HCT116 (cell line): Measurements from ENCODE around the gene TTLL11. TPM values are rescaled to one million over a fixed set of nuclear protein-coding genes. Genes with fewer than 3 reads are reported as not detected.

ENCODE experiments used
- ATAC-seq: fragments of 200-7000 bp; cut with Tn5 transposase; 2 replicates; pipeline ENCODE4 v1.9.1; 2020; ENCODE audit warnings: mild to moderate bottlenecking, moderate library complexity
- BruUV-seq: library from RNA; stranded (reverse); fragments of 400-500 nt; replicated peaks from 2 replicates; lab custom pipeline; 2021; lab: Mats Ljungman, UMichigan
- CTCF ChIA-PET: fragments of 300-600 bp; sonication (Branson Sonifier 250); formaldehyde crosslinking; loops from one replicate; lab custom pipeline; 2021; ENCODE audit warnings: antibody characterized with exemption; lab: Charles Lee
- POLR2A ChIA-PET: fragments of 300-600, 350-600 bp; sonication (Branson Sonifier 250); formaldehyde crosslinking; loops from one replicate; lab custom pipeline; 2021; ENCODE audit warnings: antibody characterized with exemption; lab: Charles Lee
- RAD21 ChIA-PET, 2 experiments: fragments of 300-600 bp; sonication (Branson Sonifier 250); formaldehyde crosslinking; loops; one replicate each; lab custom pipeline; 2023; ENCODE audit warnings: low total read pairs in 2 of 2; ENCODE audit not compliant: uncharacterized antibody in 2 of 2, unreplicated experiment in 2 of 2, low non-redundant PET in 1 of 2; lab: Charles Lee
- DNase-seq: peaks from one replicate; pipeline ENCODE4 v3.0.0-alpha.2; 2010; ENCODE audit warnings: low read depth, low spot score
- H2AFZ ChIP-seq: fragments of 200-600 bp; shearing (Covaris generic), sonication (generic); 2 replicates; pipeline ENCODE4 v1.6.1; 2017; ENCODE audit warnings: low read depth, mixed run types, mixed read lengths, antibody characterized with exemption, low read length; ENCODE audit not compliant: poor library complexity, severe bottlenecking
- H3K27ac ChIP-seq: 2 replicates; pipeline ENCODE4 v1.5.1; 2012; ENCODE audit warnings: low read depth, low read length
- H3K27me3 ChIP-seq: fragments of 200-600 bp; sonication (generic); 2 replicates; pipeline ENCODE4 v1.6.1; 2016; ENCODE audit warnings: mixed run types, low read length, mixed read lengths; ENCODE audit not compliant: insufficient read depth
- H3K36me3 ChIP-seq, 2 experiments: fragments of 200-500 bp in 1 of 2; fragments of 200-600 bp in 1 of 2; sonication (Bioruptor generic) in 1 of 2; sonication (generic) in 1 of 2; 2 replicates each; pipeline versions ENCODE4 v1.5.1 to v1.6.1; 2014 to 2016; ENCODE audit warnings: low read length in 2 of 2, inconsistent platforms in 1 of 2, mixed read lengths in 1 of 2, mixed run types in 1 of 2; ENCODE audit not compliant: insufficient read depth in 2 of 2, control insufficient read depth in 1 of 2
- H3K4me1 ChIP-seq, 2 experiments: fragments of 200-600 bp in 1 of 2; sonication (generic) in 1 of 2; 2 replicates each; pipeline versions ENCODE4 v1.5.1 to v1.6.1; 2012 to 2017; ENCODE audit warnings: low read length in 2 of 2, inconsistent platforms in 1 of 2, mild to moderate bottlenecking in 1 of 2, mixed read lengths in 1 of 2, mixed run types in 1 of 2, moderate library complexity in 1 of 2; ENCODE audit not compliant: insufficient read depth in 2 of 2, control insufficient read depth in 1 of 2
- H3K4me2 ChIP-seq: fragments of 200-600 bp; sonication (generic); 2 replicates; pipeline ENCODE4 v1.6.1; 2017; ENCODE audit warnings: mixed run types, low read length, mixed read lengths
- H3K4me3 ChIP-seq, 2 experiments: fragments of 200-600 bp in 1 of 2; sonication (generic) in 1 of 2; replicated peaks in 1 of 2; 2 replicates each; pipeline ENCODE4 v1.5.1; 2011 to 2016; ENCODE audit warnings: low read length in 2 of 2, control low read depth in 1 of 2, low read depth in 1 of 2, mild to moderate bottlenecking in 1 of 2, mixed read lengths in 1 of 2, mixed run types in 1 of 2
- H3K79me2 ChIP-seq: fragments of 200-600 bp; sonication (generic); 2 replicates; pipeline ENCODE4 v1.6.1; 2017; ENCODE audit warnings: mild to moderate bottlenecking, mixed run types, low read length, moderate library complexity, mixed read lengths; ENCODE audit not compliant: insufficient read depth
- H3K9ac ChIP-seq: fragments of 200-600 bp; sonication (generic); 2 replicates; pipeline ENCODE4 v1.6.1; 2016; ENCODE audit warnings: low read length, mixed read lengths
- H3K9me2 ChIP-seq: fragments of 200-600 bp; sonication (generic), shearing (Covaris generic); 2 replicates; pipeline ENCODE4 v1.6.1; 2017; ENCODE audit warnings: mixed run types, mild to moderate bottlenecking, moderate library complexity; ENCODE audit not compliant: insufficient read depth
- H3K9me3 ChIP-seq, 2 experiments: fragments of 200-500 bp in 1 of 2; fragments of 200-600 bp in 1 of 2; sonication (Bioruptor generic) in 1 of 2; sonication (generic) in 1 of 2; 2 replicates each; pipeline ENCODE4 v1.6.1; 2014 to 2017; ENCODE audit warnings: low read length in 2 of 2, mixed read lengths in 2 of 2, inconsistent platforms in 1 of 2, low read depth in 1 of 2, mild to moderate bottlenecking in 1 of 2, mixed run types in 1 of 2, moderate library complexity in 1 of 2; ENCODE audit not compliant: control insufficient read depth in 1 of 2, insufficient read depth in 1 of 2
- H4K20me1 ChIP-seq: fragments of 200-600 bp; sonication (generic), shearing (Covaris generic); 2 replicates; pipeline ENCODE4 v1.6.1; 2017; ENCODE audit warnings: mixed run types, mild to moderate bottlenecking, moderate library complexity; ENCODE audit not compliant: insufficient read depth
- EGR1 ChIP-seq: IDR thresholded peaks from 2 replicates; pipeline ENCODE4 v1.6.1; 2012; ENCODE audit warnings: low read depth
- EZH2 ChIP-seq: fragments of 200-600 bp; sonication (generic); IDR thresholded peaks from 2 replicates; pipeline ENCODE4 v1.6.1; 2017; ENCODE audit warnings: antibody characterized with exemption, mixed run types
- EZH2phosphoT487 ChIP-seq: fragments of 200-600 bp; IDR thresholded peaks from 2 replicates; pipeline ENCODE4 v1.6.1; 2018; ENCODE audit warnings: antibody characterized with exemption, borderline replicate concordance
- POLR2A ChIP-seq: IDR thresholded peaks from 2 replicates; pipeline ENCODE4 v1.7.0; 2011; ENCODE audit warnings: borderline replicate concordance; ENCODE audit not compliant: insufficient read depth, insufficient read length; ENCODE audit errors: extremely low read depth
- RAD21 ChIP-seq: IDR thresholded peaks from 2 replicates; pipeline ENCODE4 v1.6.1; 2012; ENCODE audit warnings: low read depth, mild to moderate bottlenecking
- SIN3A ChIP-seq: IDR thresholded peaks from 2 replicates; pipeline ENCODE4 v1.6.1; 2012; ENCODE audit warnings: low read depth
- ZFX ChIP-seq: fragments of 450-650 bp; IDR thresholded peaks from 2 replicates; pipeline ENCODE4 v1.6.1; 2017
- ZNF274 ChIP-seq: fragments of 200-500 bp; sonication (Bioruptor generic); IDR thresholded peaks from 2 replicates; pipeline ENCODE4 v1.6.1; 2014; ENCODE audit warnings: mild to moderate bottlenecking, low read depth, low read length, inconsistent platforms
- intact Hi-C: fragments of 100-400 bp; cut with micrococcal nuclease; formaldehyde crosslinking; loops from 2 replicates; pipeline ENCODE4 v1.10.0; 2022
- total RNA-seq: library from RNA; stranded (reverse); gene quantifications from one replicate; pipeline ENCODE4 v1.2.1, GENCODE V29; 2021; ENCODE audit not compliant: unreplicated experiment
- TF ChIP-seq, protein P1 (sequence below): IDR thresholded peaks from 2 replicates; pipeline ENCODE4 v1.6.1; 2012; ENCODE audit warnings: low read depth
- TF ChIP-seq, protein P2 (sequence below): IDR thresholded peaks from 2 replicates; pipeline ENCODE4 v1.6.1; 2012
- TF ChIP-seq, protein P3 (sequence below), 3 experiments: fragments of 200-600 bp in 1 of 3; sonication (generic) in 1 of 3; IDR thresholded peaks in 2 of 3; conservative IDR thresholded peaks in 1 of 3; 2 replicates each; pipeline ENCODE4 v1.5.1; 2012 to 2017; ENCODE audit warnings: low read depth in 2 of 3, low read length in 2 of 3, antibody characterized with exemption in 1 of 3, borderline replicate concordance in 1 of 3, control low read depth in 1 of 3, mild to moderate bottlenecking in 1 of 3, mixed read lengths in 1 of 3, mixed run types in 1 of 3, moderate library complexity in 1 of 3; ENCODE audit not compliant: insufficient read depth in 1 of 3

TTLL11 gene
- total RNA-seq, 1 experiment from 2014 or later: 2.2 TPM

DNA sequence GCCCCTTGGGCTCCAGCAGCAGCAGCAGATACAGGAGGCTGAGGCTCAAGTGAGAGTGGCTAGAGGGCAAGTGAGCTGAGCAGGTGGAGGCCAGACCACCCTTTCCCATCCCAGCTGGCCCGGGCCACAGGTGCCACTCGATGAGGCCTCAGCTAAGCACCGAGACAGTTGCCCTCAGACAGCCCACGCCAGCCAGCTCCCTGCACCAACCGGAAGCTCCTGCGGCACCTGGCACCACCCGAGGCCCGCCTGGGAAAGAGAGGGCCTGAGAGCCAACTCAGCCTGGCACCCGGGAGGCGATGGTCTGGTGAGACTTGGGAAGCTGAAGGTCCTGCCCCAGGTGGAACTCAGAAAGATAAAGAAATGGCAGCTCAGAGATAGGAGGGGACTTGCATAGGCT lies 28.3 kb upstream of the TTLL11 start:
- Histone ChIP-seq H3K4me1 (peaks cover 0 to 12% of the 10 kb centered on the region in 2 experiments; a peak in 1 of 4 replicates), H3K79me2 (no peaks in the 10 kb centered on the region), H2AFZ (no peak overlapping the region), H3K36me3 (no peaks in the 10 kb centered on the region), H3K9me2 (no peaks in the 10 kb centered on the region), H3K9ac (no peak overlapping the region), H3K27ac (no peak overlapping the region), H3K27me3 (no peaks in the 10 kb centered on the region)
- ATAC-seq (no peak), DNase-seq (no peak)
- no TSS peak for BruUV-seq
- ChIA-PET RAD21 (interaction anchor here in 1 of 2 experiments (1.0 to 1.8 kb wide), 2 partner anchors 17 to 22 kb away, joined by 3 to 4 read pairs; no protein-coding TSS in a partner anchor), POLR2A (no interaction called here), CTCF (interaction anchor here (0.9 to 9.5 kb wide), 6 partner anchors 23 to 575 kb away, joined by 3 to 229 read pairs (median 4); no protein-coding TSS in a partner anchor)
- no peak for TF ChIP-seq RAD21
- TF ChIP-seq ZFX: no peak
- TF ChIP-seq, protein P1, sequence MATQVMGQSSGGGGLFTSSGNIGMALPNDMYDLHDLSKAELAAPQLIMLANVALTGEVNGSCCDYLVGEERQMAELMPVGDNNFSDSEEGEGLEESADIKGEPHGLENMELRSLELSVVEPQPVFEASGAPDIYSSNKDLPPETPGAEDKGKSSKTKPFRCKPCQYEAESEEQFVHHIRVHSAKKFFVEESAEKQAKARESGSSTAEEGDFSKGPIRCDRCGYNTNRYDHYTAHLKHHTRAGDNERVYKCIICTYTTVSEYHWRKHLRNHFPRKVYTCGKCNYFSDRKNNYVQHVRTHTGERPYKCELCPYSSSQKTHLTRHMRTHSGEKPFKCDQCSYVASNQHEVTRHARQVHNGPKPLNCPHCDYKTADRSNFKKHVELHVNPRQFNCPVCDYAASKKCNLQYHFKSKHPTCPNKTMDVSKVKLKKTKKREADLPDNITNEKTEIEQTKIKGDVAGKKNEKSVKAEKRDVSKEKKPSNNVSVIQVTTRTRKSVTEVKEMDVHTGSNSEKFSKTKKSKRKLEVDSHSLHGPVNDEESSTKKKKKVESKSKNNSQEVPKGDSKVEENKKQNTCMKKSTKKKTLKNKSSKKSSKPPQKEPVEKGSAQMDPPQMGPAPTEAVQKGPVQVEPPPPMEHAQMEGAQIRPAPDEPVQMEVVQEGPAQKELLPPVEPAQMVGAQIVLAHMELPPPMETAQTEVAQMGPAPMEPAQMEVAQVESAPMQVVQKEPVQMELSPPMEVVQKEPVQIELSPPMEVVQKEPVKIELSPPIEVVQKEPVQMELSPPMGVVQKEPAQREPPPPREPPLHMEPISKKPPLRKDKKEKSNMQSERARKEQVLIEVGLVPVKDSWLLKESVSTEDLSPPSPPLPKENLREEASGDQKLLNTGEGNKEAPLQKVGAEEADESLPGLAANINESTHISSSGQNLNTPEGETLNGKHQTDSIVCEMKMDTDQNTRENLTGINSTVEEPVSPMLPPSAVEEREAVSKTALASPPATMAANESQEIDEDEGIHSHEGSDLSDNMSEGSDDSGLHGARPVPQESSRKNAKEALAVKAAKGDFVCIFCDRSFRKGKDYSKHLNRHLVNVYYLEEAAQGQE: no peak
- TF ChIP-seq, protein P2, sequence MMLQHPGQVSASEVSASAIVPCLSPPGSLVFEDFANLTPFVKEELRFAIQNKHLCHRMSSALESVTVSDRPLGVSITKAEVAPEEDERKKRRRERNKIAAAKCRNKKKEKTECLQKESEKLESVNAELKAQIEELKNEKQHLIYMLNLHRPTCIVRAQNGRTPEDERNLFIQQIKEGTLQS: no peak
- no peak for TF ChIP-seq SIN3A
- no peak for TF ChIP-seq EGR1
- no peak for TF ChIP-seq EZH2phosphoT487
- TF ChIP-seq, protein P3, sequence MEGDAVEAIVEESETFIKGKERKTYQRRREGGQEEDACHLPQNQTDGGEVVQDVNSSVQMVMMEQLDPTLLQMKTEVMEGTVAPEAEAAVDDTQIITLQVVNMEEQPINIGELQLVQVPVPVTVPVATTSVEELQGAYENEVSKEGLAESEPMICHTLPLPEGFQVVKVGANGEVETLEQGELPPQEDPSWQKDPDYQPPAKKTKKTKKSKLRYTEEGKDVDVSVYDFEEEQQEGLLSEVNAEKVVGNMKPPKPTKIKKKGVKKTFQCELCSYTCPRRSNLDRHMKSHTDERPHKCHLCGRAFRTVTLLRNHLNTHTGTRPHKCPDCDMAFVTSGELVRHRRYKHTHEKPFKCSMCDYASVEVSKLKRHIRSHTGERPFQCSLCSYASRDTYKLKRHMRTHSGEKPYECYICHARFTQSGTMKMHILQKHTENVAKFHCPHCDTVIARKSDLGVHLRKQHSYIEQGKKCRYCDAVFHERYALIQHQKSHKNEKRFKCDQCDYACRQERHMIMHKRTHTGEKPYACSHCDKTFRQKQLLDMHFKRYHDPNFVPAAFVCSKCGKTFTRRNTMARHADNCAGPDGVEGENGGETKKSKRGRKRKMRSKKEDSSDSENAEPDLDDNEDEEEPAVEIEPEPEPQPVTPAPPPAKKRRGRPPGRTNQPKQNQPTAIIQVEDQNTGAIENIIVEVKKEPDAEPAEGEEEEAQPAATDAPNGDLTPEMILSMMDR (IDR thresholded peaks at IDR 0.05 in 2 of 3, conservative IDR thresholded peaks at IDR 0.05 in 1 of 3; ENCODE audit: borderline replicate concordance in 1 of 3, insufficient read depth in 1 of 3, low read depth in 2 of 3, low read length in 2 of 3): no peak
- TF ChIP-seq ZNF274: no peak
- no peak for TF ChIP-seq POLR2A
- TF ChIP-seq EZH2: no peak
- TF ChIP-seq, all 23 proteins: peak for 0
- Histone ChIP-seq H3K4me2 (no peak overlapping the region), H4K20me1 (no peaks in the 10 kb centered on the region), H3K4me3 (no peak overlapping the region), H3K9me3 (no peaks in the 10 kb centered on the region)
- intact Hi-C loops: loop anchor here (10.0 kb wide), 1 partner anchor 1233 kb away; the partner anchor contains the start of gene CRB2
